ENCODE results near the gene SLC17A2. TPM values are rescaled to one million over a fixed set of nuclear protein-coding genes. Genes with fewer than 3 reads are reported as not detected.

SLC17A2 gene
- total RNA-seq, 1 donor from 2014 or later = not detected

- DNase-seq = no peak
Measured at GRCh38 chr6:25918083-25918683, 12.3 kb downstream of the SLC17A2 start.

- no peak for DNase-seq
Measured at GRCh38 chr6:25916789-25917490, 13.6 kb downstream of the SLC17A2 start.

- DNase-seq = no peak
Measured at GRCh38 chr6:25916330-25916729, 14.2 kb downstream of the SLC17A2 start.

- no peak for DNase-seq
Measured at GRCh38 chr6:25913741-25914140, 16.8 kb downstream of the SLC17A2 start.

- no peak for DNase-seq
Measured at GRCh38 chr6:25911351-25911750, 19.1 kb downstream of the SLC17A2 start.

GRCh38 chr6:25907475-25908014 lies 22.9 kb downstream of the SLC17A2 start:
- DNase-seq = no peak

GRCh38 chr6:25903467-25904099 lies 26.9 kb downstream of the SLC17A2 start:
- DNase-seq = no peak

GRCh38 chr6:25902071-25902470 lies 28.4 kb downstream of the SLC17A2 start:
- no peak for DNase-seq

GRCh38 chr6:25900843-25901242 lies 29.6 kb downstream of the SLC17A2 start:
- DNase-seq = no peak

GRCh38 chr6:25899580-25900408 lies 30.7 kb downstream of the SLC17A2 start:
- no peak for DNase-seq

GRCh38 chr6:25899123-25899522 lies 31.4 kb downstream of the SLC17A2 start:
- peak; percentile 1 for DNase-seq

GRCh38 chr6:25898289-25898977 lies 32.1 kb downstream of the SLC17A2 start:
- DNase-seq = no peak

- DNase-seq = no peak
Measured at GRCh38 chr6:25896252-25896651, 34.2 kb downstream of the SLC17A2 start.

GRCh38 chr6:25895771-25896170 lies 34.7 kb downstream of the SLC17A2 start:
- no peak for DNase-seq

- no peak for DNase-seq
Measured at GRCh38 chr6:25893778-25894177, 36.7 kb downstream of the SLC17A2 start.

GRCh38 chr6:25892877-25893276 lies 37.6 kb downstream of the SLC17A2 start:
- no peak for DNase-seq

GRCh38 chr6:25889877-25890853 lies 40.3 kb downstream of the SLC17A2 start:
- DNase-seq = peak; percentile 69

- DNase-seq = no peak
Measured at GRCh38 chr6:25888626-25889025, 41.9 kb downstream of the SLC17A2 start.

GRCh38 chr6:25886066-25886465 lies 44.4 kb downstream of the SLC17A2 start:
- no peak for DNase-seq

GRCh38 chr6:25883991-25884390 lies 46.5 kb downstream of the SLC17A2 start:
- DNase-seq = no peak

GRCh38 chr6:25883536-25883935 lies 47.0 kb downstream of the SLC17A2 start:
- DNase-seq = no peak
